GM23338 (cell line): Measurements from ENCODE around the gene TPM3. TPM values are rescaled to one million over a fixed set of nuclear protein-coding genes. Genes with fewer than 3 reads are reported as not detected.

Experiments
- ATAC-seq: fragments of 200-7000 bp; cut with Tn5 transposase; 3 replicates; pipeline ENCODE4 v1.9.1; 2020
- DNase-seq: peaks from one replicate; pipeline ENCODE4 v3.0.0-alpha.2; 2015; ENCODE audit warnings: low spot score
- H2AFZ ChIP-seq: fragments of 200-600 bp; sonication (generic); 2 replicates; pipeline ENCODE4 v1.8.0; 2016; ENCODE audit warnings: antibody characterized with exemption, mild to moderate bottlenecking, moderate library complexity
- H3F3A ChIP-seq: fragments of 200-600 bp; sonication (generic); replicated peaks from 2 replicates; pipeline ENCODE4 v1.8.0; 2017; ENCODE audit warnings: antibody characterized with exemption, mixed run types, low read depth
- H3K27ac ChIP-seq: fragments of 200-600 bp; sonication (generic); 2 replicates; pipeline ENCODE4 v1.6.1; 2016; ENCODE audit warnings: low read depth
- H3K27me3 ChIP-seq: fragments of 200-600 bp; sonication (generic); 2 replicates; pipeline ENCODE4 v1.8.0; 2016; ENCODE audit warnings: mild to moderate bottlenecking, mixed run types, moderate library complexity; ENCODE audit not compliant: insufficient read depth
- H3K36me3 ChIP-seq: fragments of 200-600 bp; sonication (generic); 2 replicates; pipeline ENCODE4 v1.8.0; 2016; ENCODE audit warnings: mild to moderate bottlenecking; ENCODE audit not compliant: insufficient read depth
- H3K4me1 ChIP-seq: fragments of 200-600 bp; sonication (generic); 2 replicates; pipeline ENCODE4 v1.8.0; 2016; ENCODE audit warnings: mild to moderate bottlenecking, moderate library complexity; ENCODE audit not compliant: insufficient read depth
- H3K4me2 ChIP-seq: fragments of 200-600 bp; sonication (generic); 2 replicates; pipeline ENCODE4 v1.7.1; 2017; ENCODE audit warnings: mixed run types
- H3K4me3 ChIP-seq: fragments of 200-600 bp; sonication (generic); 2 replicates; pipeline ENCODE4 v1.6.1; 2016; ENCODE audit warnings: mixed run types
- H3K79me2 ChIP-seq: fragments of 200-600 bp; sonication (generic); replicated peaks from 2 replicates; pipeline ENCODE4 v1.8.0; 2017; ENCODE audit warnings: mild to moderate bottlenecking; ENCODE audit not compliant: insufficient read depth
- H3K9me2 ChIP-seq: fragments of 200-600 bp; sonication (generic); 2 replicates; pipeline ENCODE4 v1.8.0; 2017; ENCODE audit not compliant: insufficient read depth
- H4K20me1 ChIP-seq: fragments of 200-600 bp; sonication (generic); replicated peaks from 2 replicates; pipeline ENCODE4 v1.8.0; 2017; ENCODE audit warnings: mild to moderate bottlenecking; ENCODE audit not compliant: insufficient read depth
- H3K27ac Mint-ChIP-seq: 2 replicates; pipeline ENCODE4 v1.8.0; 2020; ENCODE audit warnings: inconsistent platforms, mild to moderate bottlenecking, moderate library complexity, mixed read lengths
- H3K27me3 Mint-ChIP-seq: 3 replicates; pipeline ENCODE4 v1.8.0; 2022; ENCODE audit warnings: low read depth, mild to moderate bottlenecking, moderate library complexity, mixed read lengths, inconsistent platforms; ENCODE audit not compliant: insufficient read depth, poor library complexity
- H3K36me3 Mint-ChIP-seq: 3 replicates; pipeline ENCODE4 v1.8.0; 2021; ENCODE audit warnings: low read depth, mild to moderate bottlenecking, inconsistent platforms, moderate library complexity, mixed read lengths
- H3K4me1 Mint-ChIP-seq: 3 replicates; pipeline ENCODE4 v1.8.0; 2020; ENCODE audit warnings: mild to moderate bottlenecking, inconsistent platforms, mixed read lengths
- H3K4me3 Mint-ChIP-seq: 3 replicates; pipeline ENCODE4 v1.8.0; 2021; ENCODE audit warnings: moderate library complexity, mild to moderate bottlenecking, inconsistent platforms, mixed read lengths
- H3K9me3 Mint-ChIP-seq: 3 replicates; pipeline ENCODE4 v1.8.0; 2020; ENCODE audit warnings: moderate library complexity, mild to moderate bottlenecking, inconsistent platforms, mixed read lengths
- ETS1 ChIP-seq: IDR thresholded peaks from 2 replicates; pipeline ENCODE4 v1.6.1; 2016; ENCODE audit warnings: antibody characterized with exemption
- EZH2 ChIP-seq: fragments of 200-600 bp; sonication (generic); IDR thresholded peaks from one replicate; pipeline ENCODE4 v1.8.0; 2017; ENCODE audit warnings: antibody characterized with exemption, mild to moderate bottlenecking, low read depth; ENCODE audit not compliant: unreplicated experiment
- POLR2AphosphoS5 ChIP-seq: IDR thresholded peaks from 2 replicates; pipeline ENCODE4 v1.6.1; 2016; ENCODE audit warnings: antibody characterized with exemption, low read depth
- REST ChIP-seq: IDR thresholded peaks from one replicate; pipeline ENCODE4 v1.6.1; 2018; ENCODE audit warnings: antibody characterized with exemption; ENCODE audit not compliant: unreplicated experiment
- polyA plus RNA-seq: library from polyadenylated mRNA; unstranded; fragments of >200 nt; fragmentation: Nextera tagmentation; extraction: Ambion mirVana; gene quantifications from 2 replicates; pipeline ENCODE4 v1.2.1, GENCODE V29; 2016
- total RNA-seq: library from RNA; depleted of rRNA; stranded (reverse); fragments of >200 nt; shearing (Covaris generic); gene quantifications from 2 replicates; pipeline ENCODE4 v1.2.3, GENCODE V29; 2014

TPM3 gene
- total and polyA plus RNA-seq, 2 experiments from 2014 or later, result 544 to 747 TPM

GRCh38 chr1:154154534-154155191, 37.2 kb downstream of the TPM3 start, which contains the start of gene NUP210L (continued):
- TF ChIP-seq REST, result no peak

- H3K27me3 ChIP-seq, result no peaks in the 10 kb centered on the region
- no peaks in the 10 kb centered on the region; the same call in 1 of the 2 replicates for H3K79me2 ChIP-seq
- H3K9me2 ChIP-seq, result no peaks in the 10 kb centered on the region
- H3K4me1 Mint-ChIP-seq, result peaks cover 32% of the 10 kb centered on the region
- H3K36me3 Mint-ChIP-seq, result peaks cover 31% of the 10 kb centered on the region
- H3K9me3 Mint-ChIP-seq, result no peaks in the 10 kb centered on the region
- peaks cover 28% of the 10 kb centered on the region; the same call in 1 of the 2 replicates for H3F3A ChIP-seq
- H3K36me3 ChIP-seq, result peaks cover 32% of the 10 kb centered on the region
- no peak overlapping the region for H3K27ac Mint-ChIP-seq
- peaks cover 11% of the 10 kb centered on the region for H3K4me1 ChIP-seq
- ATAC-seq (no peak), DNase-seq (no peak)
- no peak overlapping the region for H3K4me2 ChIP-seq
- no peak for TF ChIP-seq EZH2
- no peak for TF ChIP-seq REST
- TF ChIP-seq ETS1, result no peak
- TF ChIP-seq POLR2AphosphoS5, result no peak
- H3K27me3 Mint-ChIP-seq, result peaks cover 5% of the 10 kb centered on the region
- no peak overlapping the region for H3K4me3 ChIP-seq
- no peak overlapping the region for H3K4me3 Mint-ChIP-seq
- peaks cover 5% of the 10 kb centered on the region for H4K20me1 ChIP-seq
- H2AFZ ChIP-seq, result no peak overlapping the region
- H3K27ac ChIP-seq, result peak overlapping the region; percentile 41; the same call in 1 of the 2 replicates
Observed at GRCh38 chr1:154154053-154154452, 37.8 kb downstream of the TPM3 start.
